GM23338 (cell line): ENCODE data around the gene KRT78. TPM values are rescaled to one million over a fixed set of nuclear protein-coding genes. Genes with fewer than 3 reads are reported as not detected.

Experiments
- ATAC-seq: fragments of 200-7000 bp; cut with Tn5 transposase; 3 replicates; pipeline ENCODE4 v1.9.1; 2020
- DNase-seq: peaks from one replicate; pipeline ENCODE4 v3.0.0-alpha.2; 2015; ENCODE audit warnings: low spot score
- H2AFZ ChIP-seq: fragments of 200-600 bp; sonication (generic); 2 replicates; pipeline ENCODE4 v1.8.0; 2016; ENCODE audit warnings: antibody characterized with exemption, mild to moderate bottlenecking, moderate library complexity
- H3F3A ChIP-seq: fragments of 200-600 bp; sonication (generic); replicated peaks from 2 replicates; pipeline ENCODE4 v1.8.0; 2017; ENCODE audit warnings: antibody characterized with exemption, mixed run types, low read depth
- H3K27ac ChIP-seq: fragments of 200-600 bp; sonication (generic); 2 replicates; pipeline ENCODE4 v1.6.1; 2016; ENCODE audit warnings: low read depth
- H3K27me3 ChIP-seq: fragments of 200-600 bp; sonication (generic); 2 replicates; pipeline ENCODE4 v1.8.0; 2016; ENCODE audit warnings: mild to moderate bottlenecking, mixed run types, moderate library complexity; ENCODE audit not compliant: insufficient read depth
- H3K36me3 ChIP-seq: fragments of 200-600 bp; sonication (generic); 2 replicates; pipeline ENCODE4 v1.8.0; 2016; ENCODE audit warnings: mild to moderate bottlenecking; ENCODE audit not compliant: insufficient read depth
- H3K4me1 ChIP-seq: fragments of 200-600 bp; sonication (generic); 2 replicates; pipeline ENCODE4 v1.8.0; 2016; ENCODE audit warnings: mild to moderate bottlenecking, moderate library complexity; ENCODE audit not compliant: insufficient read depth
- H3K4me2 ChIP-seq: fragments of 200-600 bp; sonication (generic); 2 replicates; pipeline ENCODE4 v1.7.1; 2017; ENCODE audit warnings: mixed run types
- H3K4me3 ChIP-seq: fragments of 200-600 bp; sonication (generic); 2 replicates; pipeline ENCODE4 v1.6.1; 2016; ENCODE audit warnings: mixed run types
- H3K79me2 ChIP-seq: fragments of 200-600 bp; sonication (generic); replicated peaks from 2 replicates; pipeline ENCODE4 v1.8.0; 2017; ENCODE audit warnings: mild to moderate bottlenecking; ENCODE audit not compliant: insufficient read depth
- H3K9me2 ChIP-seq: fragments of 200-600 bp; sonication (generic); 2 replicates; pipeline ENCODE4 v1.8.0; 2017; ENCODE audit not compliant: insufficient read depth
- H4K20me1 ChIP-seq: fragments of 200-600 bp; sonication (generic); replicated peaks from 2 replicates; pipeline ENCODE4 v1.8.0; 2017; ENCODE audit warnings: mild to moderate bottlenecking; ENCODE audit not compliant: insufficient read depth
- H3K27ac Mint-ChIP-seq: 2 replicates; pipeline ENCODE4 v1.8.0; 2020; ENCODE audit warnings: inconsistent platforms, mild to moderate bottlenecking, moderate library complexity, mixed read lengths
- H3K27me3 Mint-ChIP-seq: 3 replicates; pipeline ENCODE4 v1.8.0; 2022; ENCODE audit warnings: low read depth, mild to moderate bottlenecking, moderate library complexity, mixed read lengths, inconsistent platforms; ENCODE audit not compliant: insufficient read depth, poor library complexity
- H3K36me3 Mint-ChIP-seq: 3 replicates; pipeline ENCODE4 v1.8.0; 2021; ENCODE audit warnings: low read depth, mild to moderate bottlenecking, inconsistent platforms, moderate library complexity, mixed read lengths
- H3K4me1 Mint-ChIP-seq: 3 replicates; pipeline ENCODE4 v1.8.0; 2020; ENCODE audit warnings: mild to moderate bottlenecking, inconsistent platforms, mixed read lengths
- H3K4me3 Mint-ChIP-seq: 3 replicates; pipeline ENCODE4 v1.8.0; 2021; ENCODE audit warnings: moderate library complexity, mild to moderate bottlenecking, inconsistent platforms, mixed read lengths
- H3K9me3 Mint-ChIP-seq: 3 replicates; pipeline ENCODE4 v1.8.0; 2020; ENCODE audit warnings: moderate library complexity, mild to moderate bottlenecking, inconsistent platforms, mixed read lengths
- CREB1 ChIP-seq: fragments of 250-450 bp; sonication (Bioruptor Pico); IDR thresholded peaks from 2 replicates; pipeline ENCODE4 v1.5.0; 2020; ENCODE audit warnings: low read depth, mild to moderate bottlenecking, moderate library complexity
- EZH2 ChIP-seq: fragments of 200-600 bp; sonication (generic); IDR thresholded peaks from one replicate; pipeline ENCODE4 v1.8.0; 2017; ENCODE audit warnings: antibody characterized with exemption, mild to moderate bottlenecking, low read depth; ENCODE audit not compliant: unreplicated experiment
- EZH2phosphoT487 ChIP-seq: fragments of 200-600 bp; sonication (generic); IDR thresholded peaks from one replicate; pipeline ENCODE4 v1.8.1; 2018; ENCODE audit warnings: antibody characterized with exemption; ENCODE audit not compliant: unreplicated experiment
- JUNB ChIP-seq: IDR thresholded peaks from one replicate; pipeline ENCODE4 v1.6.1; 2016; ENCODE audit warnings: antibody characterized with exemption; ENCODE audit not compliant: unreplicated experiment
- NANOG ChIP-seq: IDR thresholded peaks from 2 replicates; pipeline ENCODE4 v1.6.1; 2016; ENCODE audit warnings: antibody characterized with exemption, borderline replicate concordance
- POLR2AphosphoS5 ChIP-seq: IDR thresholded peaks from 2 replicates; pipeline ENCODE4 v1.6.1; 2016; ENCODE audit warnings: antibody characterized with exemption, low read depth
- STAT1 ChIP-seq: IDR thresholded peaks from one replicate; pipeline ENCODE4 v1.6.1; 2016; ENCODE audit warnings: antibody characterized with exemption; ENCODE audit not compliant: unreplicated experiment
- ZNF114 ChIP-seq: fragments of 250-450 bp; sonication (Bioruptor Pico); IDR thresholded peaks from 2 replicates; pipeline ENCODE4 v1.5.0; 2020; ENCODE audit warnings: mild to moderate bottlenecking, moderate library complexity
- ZNF331 ChIP-seq: fragments of 250-450 bp; sonication (Bioruptor Pico); IDR thresholded peaks from 2 replicates; pipeline ENCODE4 v1.5.0; 2020; ENCODE audit warnings: low read depth, mild to moderate bottlenecking, moderate library complexity
- polyA plus RNA-seq: library from polyadenylated mRNA; unstranded; fragments of >200 nt; fragmentation: Nextera tagmentation; extraction: Ambion mirVana; gene quantifications from 2 replicates; pipeline ENCODE4 v1.2.1, GENCODE V29; 2016
- total RNA-seq: library from RNA; depleted of rRNA; stranded (reverse); fragments of >200 nt; shearing (Covaris generic); gene quantifications from 2 replicates; pipeline ENCODE4 v1.2.3, GENCODE V29; 2014
- TF ChIP-seq, protein P1 (sequence below): IDR thresholded peaks from one replicate; pipeline ENCODE4 v1.6.1; 2018; ENCODE audit warnings: antibody characterized with exemption; ENCODE audit not compliant: unreplicated experiment
- TF ChIP-seq, protein P2 (sequence below), 2 experiments: fragments of 200-600 bp in 1 of 2; sonication (generic) in 1 of 2; conservative IDR thresholded peaks; 2 replicates each; pipeline versions ENCODE4 v1.5.1 to v1.6.1; 2016 to 2017; ENCODE audit warnings: antibody characterized with exemption in 2 of 2, low read depth in 2 of 2, mild to moderate bottlenecking in 2 of 2, moderate library complexity in 1 of 2
- TF ChIP-seq, protein P3 (sequence below): fragments of 250-450 bp; sonication (Bioruptor Pico); IDR thresholded peaks from 2 replicates; pipeline ENCODE4 v1.5.0; 2020; ENCODE audit warnings: mild to moderate bottlenecking, moderate library complexity
- TF ChIP-seq, protein P4 (sequence below): IDR thresholded peaks from 2 replicates; pipeline ENCODE4 v1.6.1; 2016; ENCODE audit warnings: antibody characterized with exemption

The KRT78 gene
- total and polyA plus RNA-seq, 2 experiments from 2014 or later = not detected

DNA sequence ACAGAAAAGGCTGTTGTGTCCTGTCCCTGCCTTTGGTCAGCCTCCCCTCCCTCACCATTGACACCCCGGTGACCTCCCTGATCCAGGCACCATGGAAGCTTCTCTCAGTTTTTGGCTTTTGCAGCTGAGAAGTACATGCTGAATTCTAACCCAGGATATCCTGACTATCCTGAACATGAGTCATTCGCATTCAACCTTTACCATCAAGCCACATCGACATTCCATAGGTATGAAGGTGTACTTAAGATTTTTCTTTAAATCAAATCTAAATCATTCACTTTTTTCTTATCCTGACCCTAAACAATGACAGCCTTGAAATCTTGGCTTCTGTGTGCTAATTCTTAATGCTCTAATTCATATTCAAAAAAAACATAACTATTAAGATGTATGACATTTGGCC lies 8.7 kb upstream of the KRT78 start:
- H3K36me3 ChIP-seq = no peaks in the 10 kb centered on the region
- Mint-ChIP-seq H3K4me1 (no peaks in the 10 kb centered on the region), H3K36me3 (no peaks in the 10 kb centered on the region), H3K9me3 (no peaks in the 10 kb centered on the region), H3K27ac (no peak overlapping the region), H3K4me3 (no peak overlapping the region), H3K27me3 (peaks cover 5% of the 10 kb centered on the region)
- no peaks in the 10 kb centered on the region for H3K4me1 ChIP-seq
- DNase-seq = no peak
- no peaks in the 10 kb centered on the region for H3K27me3 ChIP-seq
- no peak for ATAC-seq
- H3F3A ChIP-seq = no peaks in the 10 kb centered on the region
- no peak overlapping the region for H3K27ac ChIP-seq
- TF ChIP-seq, protein P1, sequence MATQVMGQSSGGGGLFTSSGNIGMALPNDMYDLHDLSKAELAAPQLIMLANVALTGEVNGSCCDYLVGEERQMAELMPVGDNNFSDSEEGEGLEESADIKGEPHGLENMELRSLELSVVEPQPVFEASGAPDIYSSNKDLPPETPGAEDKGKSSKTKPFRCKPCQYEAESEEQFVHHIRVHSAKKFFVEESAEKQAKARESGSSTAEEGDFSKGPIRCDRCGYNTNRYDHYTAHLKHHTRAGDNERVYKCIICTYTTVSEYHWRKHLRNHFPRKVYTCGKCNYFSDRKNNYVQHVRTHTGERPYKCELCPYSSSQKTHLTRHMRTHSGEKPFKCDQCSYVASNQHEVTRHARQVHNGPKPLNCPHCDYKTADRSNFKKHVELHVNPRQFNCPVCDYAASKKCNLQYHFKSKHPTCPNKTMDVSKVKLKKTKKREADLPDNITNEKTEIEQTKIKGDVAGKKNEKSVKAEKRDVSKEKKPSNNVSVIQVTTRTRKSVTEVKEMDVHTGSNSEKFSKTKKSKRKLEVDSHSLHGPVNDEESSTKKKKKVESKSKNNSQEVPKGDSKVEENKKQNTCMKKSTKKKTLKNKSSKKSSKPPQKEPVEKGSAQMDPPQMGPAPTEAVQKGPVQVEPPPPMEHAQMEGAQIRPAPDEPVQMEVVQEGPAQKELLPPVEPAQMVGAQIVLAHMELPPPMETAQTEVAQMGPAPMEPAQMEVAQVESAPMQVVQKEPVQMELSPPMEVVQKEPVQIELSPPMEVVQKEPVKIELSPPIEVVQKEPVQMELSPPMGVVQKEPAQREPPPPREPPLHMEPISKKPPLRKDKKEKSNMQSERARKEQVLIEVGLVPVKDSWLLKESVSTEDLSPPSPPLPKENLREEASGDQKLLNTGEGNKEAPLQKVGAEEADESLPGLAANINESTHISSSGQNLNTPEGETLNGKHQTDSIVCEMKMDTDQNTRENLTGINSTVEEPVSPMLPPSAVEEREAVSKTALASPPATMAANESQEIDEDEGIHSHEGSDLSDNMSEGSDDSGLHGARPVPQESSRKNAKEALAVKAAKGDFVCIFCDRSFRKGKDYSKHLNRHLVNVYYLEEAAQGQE = no peak
- TF ChIP-seq, protein P2, sequence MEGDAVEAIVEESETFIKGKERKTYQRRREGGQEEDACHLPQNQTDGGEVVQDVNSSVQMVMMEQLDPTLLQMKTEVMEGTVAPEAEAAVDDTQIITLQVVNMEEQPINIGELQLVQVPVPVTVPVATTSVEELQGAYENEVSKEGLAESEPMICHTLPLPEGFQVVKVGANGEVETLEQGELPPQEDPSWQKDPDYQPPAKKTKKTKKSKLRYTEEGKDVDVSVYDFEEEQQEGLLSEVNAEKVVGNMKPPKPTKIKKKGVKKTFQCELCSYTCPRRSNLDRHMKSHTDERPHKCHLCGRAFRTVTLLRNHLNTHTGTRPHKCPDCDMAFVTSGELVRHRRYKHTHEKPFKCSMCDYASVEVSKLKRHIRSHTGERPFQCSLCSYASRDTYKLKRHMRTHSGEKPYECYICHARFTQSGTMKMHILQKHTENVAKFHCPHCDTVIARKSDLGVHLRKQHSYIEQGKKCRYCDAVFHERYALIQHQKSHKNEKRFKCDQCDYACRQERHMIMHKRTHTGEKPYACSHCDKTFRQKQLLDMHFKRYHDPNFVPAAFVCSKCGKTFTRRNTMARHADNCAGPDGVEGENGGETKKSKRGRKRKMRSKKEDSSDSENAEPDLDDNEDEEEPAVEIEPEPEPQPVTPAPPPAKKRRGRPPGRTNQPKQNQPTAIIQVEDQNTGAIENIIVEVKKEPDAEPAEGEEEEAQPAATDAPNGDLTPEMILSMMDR (conservative IDR thresholded peaks at IDR 0.05; ENCODE audit: low read depth in 2 of 2) = no peak
- TF ChIP-seq EZH2phosphoT487 (no peak), JUNB (no peak), STAT1 (no peak), ZNF331 (CRISPR knock-in tag) (no peak), POLR2AphosphoS5 (no peak), EZH2 (no peak), NANOG (no peak), CREB1 (CRISPR knock-in tag) (no peak), ZNF114 (CRISPR knock-in tag) (no peak)
- TF ChIP-seq, protein P3, sequence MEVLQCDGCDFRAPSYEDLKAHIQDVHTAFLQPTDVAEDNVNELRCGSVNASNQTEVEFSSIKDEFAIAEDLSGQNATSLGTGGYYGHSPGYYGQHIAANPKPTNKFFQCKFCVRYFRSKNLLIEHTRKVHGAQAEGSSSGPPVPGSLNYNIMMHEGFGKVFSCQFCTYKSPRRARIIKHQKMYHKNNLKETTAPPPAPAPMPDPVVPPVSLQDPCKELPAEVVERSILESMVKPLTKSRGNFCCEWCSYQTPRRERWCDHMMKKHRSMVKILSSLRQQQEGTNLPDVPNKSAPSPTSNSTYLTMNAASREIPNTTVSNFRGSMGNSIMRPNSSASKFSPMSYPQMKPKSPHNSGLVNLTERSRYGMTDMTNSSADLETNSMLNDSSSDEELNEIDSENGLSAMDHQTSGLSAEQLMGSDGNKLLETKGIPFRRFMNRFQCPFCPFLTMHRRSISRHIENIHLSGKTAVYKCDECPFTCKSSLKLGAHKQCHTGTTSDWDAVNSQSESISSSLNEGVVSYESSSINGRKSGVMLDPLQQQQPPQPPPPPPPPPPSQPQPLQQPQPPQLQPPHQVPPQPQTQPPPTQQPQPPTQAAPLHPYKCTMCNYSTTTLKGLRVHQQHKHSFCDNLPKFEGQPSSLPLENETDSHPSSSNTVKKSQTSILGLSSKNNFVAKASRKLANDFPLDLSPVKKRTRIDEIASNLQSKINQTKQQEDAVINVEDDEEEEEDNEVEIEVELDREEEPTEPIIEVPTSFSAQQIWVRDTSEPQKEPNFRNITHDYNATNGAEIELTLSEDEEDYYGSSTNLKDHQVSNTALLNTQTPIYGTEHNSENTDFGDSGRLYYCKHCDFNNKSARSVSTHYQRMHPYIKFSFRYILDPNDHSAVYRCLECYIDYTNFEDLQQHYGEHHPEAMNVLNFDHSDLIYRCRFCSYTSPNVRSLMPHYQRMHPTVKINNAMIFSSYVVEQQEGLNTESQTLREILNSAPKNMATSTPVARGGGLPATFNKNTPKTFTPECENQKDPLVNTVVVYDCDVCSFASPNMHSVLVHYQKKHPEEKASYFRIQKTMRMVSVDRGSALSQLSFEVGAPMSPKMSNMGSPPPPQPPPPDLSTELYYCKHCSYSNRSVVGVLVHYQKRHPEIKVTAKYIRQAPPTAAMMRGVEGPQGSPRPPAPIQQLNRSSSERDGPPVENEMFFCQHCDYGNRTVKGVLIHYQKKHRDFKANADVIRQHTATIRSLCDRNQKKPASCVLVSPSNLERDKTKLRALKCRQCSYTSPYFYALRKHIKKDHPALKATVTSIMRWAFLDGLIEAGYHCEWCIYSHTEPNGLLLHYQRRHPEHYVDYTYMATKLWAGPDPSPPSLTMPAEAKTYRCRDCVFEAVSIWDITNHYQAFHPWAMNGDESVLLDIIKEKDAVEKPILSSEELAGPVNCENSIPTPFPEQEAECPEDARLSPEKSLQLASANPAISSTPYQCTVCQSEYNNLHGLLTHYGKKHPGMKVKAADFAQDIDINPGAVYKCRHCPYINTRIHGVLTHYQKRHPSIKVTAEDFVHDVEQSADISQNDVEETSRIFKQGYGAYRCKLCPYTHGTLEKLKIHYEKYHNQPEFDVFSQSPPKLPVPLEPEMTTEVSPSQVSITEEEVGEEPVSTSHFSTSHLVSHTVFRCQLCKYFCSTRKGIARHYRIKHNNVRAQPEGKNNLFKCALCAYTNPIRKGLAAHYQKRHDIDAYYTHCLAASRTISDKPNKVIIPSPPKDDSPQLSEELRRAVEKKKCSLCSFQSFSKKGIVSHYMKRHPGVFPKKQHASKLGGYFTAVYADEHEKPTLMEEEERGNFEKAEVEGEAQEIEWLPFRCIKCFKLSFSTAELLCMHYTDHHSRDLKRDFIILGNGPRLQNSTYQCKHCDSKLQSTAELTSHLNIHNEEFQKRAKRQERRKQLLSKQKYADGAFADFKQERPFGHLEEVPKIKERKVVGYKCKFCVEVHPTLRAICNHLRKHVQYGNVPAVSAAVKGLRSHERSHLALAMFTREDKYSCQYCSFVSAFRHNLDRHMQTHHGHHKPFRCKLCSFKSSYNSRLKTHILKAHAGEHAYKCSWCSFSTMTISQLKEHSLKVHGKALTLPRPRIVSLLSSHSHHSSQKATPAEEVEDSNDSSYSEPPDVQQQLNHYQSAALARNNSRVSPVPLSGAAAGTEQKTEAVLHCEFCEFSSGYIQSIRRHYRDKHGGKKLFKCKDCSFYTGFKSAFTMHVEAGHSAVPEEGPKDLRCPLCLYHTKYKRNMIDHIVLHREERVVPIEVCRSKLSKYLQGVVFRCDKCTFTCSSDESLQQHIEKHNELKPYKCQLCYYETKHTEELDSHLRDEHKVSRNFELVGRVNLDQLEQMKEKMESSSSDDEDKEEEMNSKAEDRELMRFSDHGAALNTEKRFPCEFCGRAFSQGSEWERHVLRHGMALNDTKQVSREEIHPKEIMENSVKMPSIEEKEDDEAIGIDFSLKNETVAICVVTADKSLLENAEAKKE (CRISPR knock-in tag) = no peak
- TF ChIP-seq, protein P4, sequence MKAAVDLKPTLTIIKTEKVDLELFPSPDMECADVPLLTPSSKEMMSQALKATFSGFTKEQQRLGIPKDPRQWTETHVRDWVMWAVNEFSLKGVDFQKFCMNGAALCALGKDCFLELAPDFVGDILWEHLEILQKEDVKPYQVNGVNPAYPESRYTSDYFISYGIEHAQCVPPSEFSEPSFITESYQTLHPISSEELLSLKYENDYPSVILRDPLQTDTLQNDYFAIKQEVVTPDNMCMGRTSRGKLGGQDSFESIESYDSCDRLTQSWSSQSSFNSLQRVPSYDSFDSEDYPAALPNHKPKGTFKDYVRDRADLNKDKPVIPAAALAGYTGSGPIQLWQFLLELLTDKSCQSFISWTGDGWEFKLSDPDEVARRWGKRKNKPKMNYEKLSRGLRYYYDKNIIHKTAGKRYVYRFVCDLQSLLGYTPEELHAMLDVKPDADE = no peak
- no peaks in the 10 kb centered on the region for H3K79me2 ChIP-seq
- H3K9me2 ChIP-seq = no peaks in the 10 kb centered on the region
- no peak overlapping the region for H3K4me3 ChIP-seq
- no peaks in the 10 kb centered on the region for H4K20me1 ChIP-seq
- no peak overlapping the region for H2AFZ ChIP-seq
- H3K4me2 ChIP-seq = no peak overlapping the region
